ENCODE results near the gene ANKRD55. TPM values are rescaled to one million over a fixed set of nuclear protein-coding genes. Genes with fewer than 3 reads are reported as not detected.

Gene ANKRD55
- total and polyA plus RNA-seq, 2 of the 8 experiments (the other 6 are each of a cell fraction or from before 2014, with no cell fraction given), result not detected

- no peak overlapping the region for H4K91ac ChIP-seq (replicated peaks; ENCODE audit: insufficient read length, low read length)
- no peak overlapping the region for H3K14ac ChIP-seq (ENCODE audit: insufficient read length)
- no peaks in the 10 kb centered on the region for H3K79me2 ChIP-seq (ENCODE audit: control insufficient read depth in 1 of 2, insufficient read depth in 2 of 2, low read length in 2 of 2)
- no peak overlapping the region for H3K4me3 ChIP-seq (ENCODE audit: extremely low read depth in 1 of 4, insufficient read depth in 2 of 4, low read depth in 3 of 4, low read length in 4 of 4)
- H2BK20ac ChIP-seq (ENCODE audit: low read length), result no peak overlapping the region
- no peak for DNase-seq (ENCODE audit: low read depth in 1 of 2, low spot score in 2 of 2)
- H3K4me2 ChIP-seq (ENCODE audit: insufficient read depth in 1 of 2, low read depth in 2 of 2, low read length in 2 of 2), result no peak overlapping the region
- ChIA-PET CTCF (ENCODE audit: partially characterized antibody) (no interaction called here), POLR2A (ENCODE audit: partially characterized antibody) (no interaction called here)
- H3K23ac ChIP-seq (ENCODE audit: insufficient read length), result no peak overlapping the region
- no peak overlapping the region for H2AK5ac ChIP-seq (ENCODE audit: low read depth, low read length)
- H2BK120ac ChIP-seq (replicated peaks; ENCODE audit: low read depth, low read length), result no peak overlapping the region
- no peak overlapping the region for H3K56ac ChIP-seq (replicated peaks; ENCODE audit: insufficient read length, low read depth, low read length)
- no peak overlapping the region for H2BK15ac ChIP-seq (ENCODE audit: low read length)
- no peaks in the 10 kb centered on the region for H3K23me2 ChIP-seq (ENCODE audit: low read depth, low read length)
- H3K9me3 ChIP-seq (ENCODE audit: insufficient read depth in 2 of 2, low read depth in 1 of 2, low read length in 1 of 2), result no peaks in the 10 kb centered on the region
- no peaks in the 10 kb centered on the region for H3K4me1 ChIP-seq (replicated peaks in 1 of 4; ENCODE audit: control insufficient read depth in 3 of 4, insufficient read depth in 4 of 4, low read length in 3 of 4)
- H3K4ac ChIP-seq (replicated peaks; ENCODE audit: insufficient read length, low read depth, low read length), result no peak overlapping the region
- WGBS, 2 experiments (ENCODE audit: extremely low coverage in 1 of 2, insufficient coverage in 1 of 2, insufficient read length in 1 of 2, insufficient replicate concordance in 2 of 2, low coverage in 1 of 2, low lambda C conversion rate in 2 of 2, missing lambda C conversion rate in 1 of 2), result 69% methylated on average over 3 of the region's 3 CpGs; no CpG with 5 or more reads in 1 of the 2 experiments
- H3K79me1 ChIP-seq (ENCODE audit: low read depth, low read length), result no peaks in the 10 kb centered on the region
- H3K9ac ChIP-seq (replicated peaks in 1 of 4; ENCODE audit: extremely low read depth in 1 of 4, low read depth in 3 of 4, low read length in 3 of 4), result no peak overlapping the region
- H4K5ac ChIP-seq (ENCODE audit: insufficient read length, low read depth, low read length), result no peak overlapping the region
- no peak overlapping the region for H2AFZ ChIP-seq (ENCODE audit: low read length)
- no peak overlapping the region for H3K18ac ChIP-seq (ENCODE audit: extremely low read depth, low read length)
- H2BK12ac ChIP-seq (ENCODE audit: low read depth, low read length), result no peak overlapping the region
- H3K27me3 ChIP-seq (replicated peaks in 1 of 4; ENCODE audit: control insufficient read depth in 3 of 4, extremely low read depth in 1 of 4, insufficient read depth in 3 of 4, low read length in 3 of 4), result no peaks in the 10 kb centered on the region
- H4K20me1 ChIP-seq (replicated peaks in 1 of 2; ENCODE audit: control insufficient read depth in 1 of 2, insufficient read depth in 2 of 2, low read length in 2 of 2), result no peaks in the 10 kb centered on the region
- H3K27ac ChIP-seq (ENCODE audit: low read depth, low read length), result no peak overlapping the region
- no peaks in the 10 kb centered on the region for H3K36me3 ChIP-seq (ENCODE audit: control insufficient read depth in 2 of 4, insufficient read depth in 4 of 4, low read length in 3 of 4)
- FAIRE-seq, result no peak
- no peak overlapping the region for H4K8ac ChIP-seq (ENCODE audit: extremely low read depth, insufficient read depth, low read length)
- H2BK5ac ChIP-seq (ENCODE audit: low read depth, low read length), result no peak overlapping the region
- TF ChIP-seq YY1 (IDR thresholded peaks at IDR 0.05; ENCODE audit: low read depth, low read length), result no peak
- TF ChIP-seq RNF2 (IDR thresholded peaks at IDR 0.05; ENCODE audit: borderline replicate concordance, low read depth, low read length, missing control alignments, poor library complexity, severe bottlenecking), result no peak
- TF ChIP-seq BRCA1 (IDR thresholded peaks at IDR 0.05; ENCODE audit: low read depth, low read length), result no peak
- TF ChIP-seq USF2 (IDR thresholded peaks at IDR 0.05; ENCODE audit: low read length), result no peak
- no peak for TF ChIP-seq POLR2A (IDR thresholded peaks at IDR 0.05; ENCODE audit: control extremely low read depth in 1 of 2, low read depth in 2 of 2, low read length in 2 of 2)
- no peak for TF ChIP-seq RXRA (IDR thresholded peaks at IDR 0.05; ENCODE audit: insufficient read depth, low read depth, low read length)
- no peak for TF ChIP-seq CHD2 (IDR thresholded peaks at IDR 0.05; ENCODE audit: low read length)
- no peak for TF ChIP-seq MAX (IDR thresholded peaks at IDR 0.05)
- TF ChIP-seq HDAC2 (IDR thresholded peaks at IDR 0.05; ENCODE audit: borderline replicate concordance in 1 of 2, low read depth in 2 of 2, low read length in 2 of 2), result no peak
- TF ChIP-seq SIX5 (IDR thresholded peaks at IDR 0.05; ENCODE audit: low read depth, low read length), result no peak
- TF ChIP-seq TEAD4 (IDR thresholded peaks at IDR 0.05; ENCODE audit: low read depth, low read length), result no peak
- no peak for TF ChIP-seq SP1 (IDR thresholded peaks at IDR 0.05; ENCODE audit: low read depth, low read length)
- TF ChIP-seq SAP30 (IDR thresholded peaks at IDR 0.05; ENCODE audit: insufficient read depth, insufficient replicate concordance, low read length), result no peak
Measured at GRCh38 chr5:56128113-56128512, 105.0 kb downstream of the ANKRD55 start.
